GM10847 (cell line): ENCODE measurements around the gene PRDM16.

Experiments used
- POLR2A ChIP-seq: IDR thresholded peaks from 2 replicates; pipeline ENCODE4 v1.6.1; 2011; ENCODE audit not compliant: insufficient read length; ENCODE audit errors: extremely low read depth

The PRDM16 gene

DNA sequence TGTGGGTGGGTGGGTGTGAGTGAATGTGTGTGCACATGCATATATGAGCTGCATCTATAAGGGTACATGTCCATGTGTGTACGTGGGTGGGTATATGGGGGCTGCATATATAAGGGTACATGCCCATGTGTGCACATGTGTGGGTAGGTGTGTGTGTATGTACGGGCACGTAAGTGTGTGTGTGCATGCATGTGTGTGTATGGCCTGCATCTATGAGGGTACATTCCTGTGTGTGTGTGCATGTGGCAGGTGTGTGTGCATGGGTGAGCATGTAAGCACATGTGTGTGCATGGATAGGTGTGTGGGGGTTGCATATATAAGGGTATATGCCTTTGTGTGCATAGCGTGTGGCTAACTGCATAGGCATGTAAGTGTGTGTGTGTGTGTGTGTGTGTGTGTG is 204.4 kb downstream of the PRDM16 start:
- TF ChIP-seq POLR2A: no peak

GRCh38 chr1:3274972-3275371 is 206.0 kb downstream of the PRDM16 start:
- TF ChIP-seq POLR2A: no peak

DNA sequence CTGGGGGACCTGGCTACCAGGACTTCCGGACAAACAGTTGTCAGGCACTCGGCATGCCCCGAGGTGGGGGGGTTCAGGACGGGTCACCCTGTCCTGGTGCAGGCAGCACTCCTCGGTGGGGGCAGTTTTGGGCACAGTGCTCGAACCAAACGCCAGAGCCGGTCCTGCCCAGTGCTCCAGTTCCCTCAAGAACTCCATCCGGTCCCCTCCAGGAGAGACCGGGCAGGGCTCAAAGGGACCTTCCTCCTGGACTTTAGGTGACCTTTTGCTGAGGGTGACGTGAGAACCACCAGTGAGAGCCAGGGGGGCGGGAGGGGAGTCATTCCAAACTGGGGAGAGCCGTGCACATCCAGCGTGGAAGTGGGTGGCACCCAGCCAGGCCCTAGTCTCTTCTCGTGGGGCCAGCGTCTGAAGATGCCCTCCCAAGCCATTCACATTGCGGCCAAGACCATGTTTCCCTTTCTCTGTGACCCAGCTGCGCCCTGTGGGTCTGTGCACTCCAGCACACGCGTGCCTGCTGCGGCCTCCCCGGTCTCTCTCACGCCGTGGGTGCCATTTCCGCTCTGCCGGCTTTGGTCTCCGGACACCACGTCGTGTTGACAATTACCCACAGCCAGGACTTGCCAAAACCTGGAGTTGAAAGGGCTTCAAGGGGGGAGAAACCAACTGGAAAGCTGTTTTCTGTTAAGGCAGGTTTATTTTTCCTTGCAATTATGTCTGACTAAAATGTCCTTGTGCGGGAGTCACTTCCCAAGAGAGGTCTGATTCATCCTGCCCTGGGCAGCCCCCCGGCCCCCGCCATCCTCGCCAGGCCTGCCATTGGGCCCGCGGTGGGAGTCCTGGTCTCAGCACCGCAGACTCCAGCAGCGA is 206.7 kb downstream of the PRDM16 start:
- TF ChIP-seq POLR2A: no peak

GRCh38 chr1:3276341-3276800 is 207.4 kb downstream of the PRDM16 start:
- no peak for TF ChIP-seq POLR2A

- no peak for TF ChIP-seq POLR2A
Measured at GRCh38 chr1:3277011-3277471, 208.0 kb downstream of the PRDM16 start.

DNA sequence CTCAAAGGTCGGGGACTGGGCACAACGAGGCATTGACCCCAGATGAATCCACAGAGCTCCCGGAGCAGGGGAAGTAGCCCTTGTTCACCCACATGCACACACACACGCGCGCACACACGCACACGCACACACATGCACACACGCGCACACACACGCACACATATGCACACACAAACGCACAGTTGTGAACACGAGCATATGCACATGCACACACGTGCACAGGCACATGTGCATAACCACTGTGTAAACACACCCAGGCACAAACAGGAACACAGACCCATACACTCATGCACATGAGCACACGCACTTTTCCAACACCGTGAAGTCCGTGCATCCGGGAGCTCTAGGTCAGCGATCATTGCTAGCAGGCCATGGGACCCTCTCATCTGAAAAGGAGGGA is 208.6 kb downstream of the PRDM16 start:
- TF ChIP-seq POLR2A: no peak

- TF ChIP-seq POLR2A: no peak
Measured at GRCh38 chr1:3278416-3279181, 209.6 kb downstream of the PRDM16 start.

GRCh38 chr1:3279182-3279470 is 210.1 kb downstream of the PRDM16 start:
- no peak for TF ChIP-seq POLR2A

DNA sequence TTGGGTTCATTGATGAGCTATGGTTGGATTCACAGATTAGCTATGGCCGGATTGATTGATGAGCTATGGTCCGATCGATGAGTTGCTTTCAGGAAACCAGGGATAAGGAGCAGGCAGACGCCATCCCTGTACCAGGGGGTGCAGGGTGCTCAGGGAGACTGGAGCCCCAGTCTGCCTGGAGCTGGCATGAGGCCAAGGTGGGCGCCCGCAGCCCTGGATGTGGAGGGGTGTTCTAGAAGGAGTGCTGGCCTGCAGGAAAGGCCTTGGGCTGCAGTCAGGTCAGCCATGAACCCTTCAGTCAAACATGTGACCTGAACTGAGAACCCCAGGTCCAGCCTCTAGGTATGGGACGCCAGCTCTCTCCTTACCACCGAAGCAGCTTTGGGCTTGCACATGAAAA is 212.7 kb downstream of the PRDM16 start:
- no peak for TF ChIP-seq POLR2A

GRCh38 chr1:3282186-3282585 is 213.2 kb downstream of the PRDM16 start:
- TF ChIP-seq POLR2A: no peak

DNA sequence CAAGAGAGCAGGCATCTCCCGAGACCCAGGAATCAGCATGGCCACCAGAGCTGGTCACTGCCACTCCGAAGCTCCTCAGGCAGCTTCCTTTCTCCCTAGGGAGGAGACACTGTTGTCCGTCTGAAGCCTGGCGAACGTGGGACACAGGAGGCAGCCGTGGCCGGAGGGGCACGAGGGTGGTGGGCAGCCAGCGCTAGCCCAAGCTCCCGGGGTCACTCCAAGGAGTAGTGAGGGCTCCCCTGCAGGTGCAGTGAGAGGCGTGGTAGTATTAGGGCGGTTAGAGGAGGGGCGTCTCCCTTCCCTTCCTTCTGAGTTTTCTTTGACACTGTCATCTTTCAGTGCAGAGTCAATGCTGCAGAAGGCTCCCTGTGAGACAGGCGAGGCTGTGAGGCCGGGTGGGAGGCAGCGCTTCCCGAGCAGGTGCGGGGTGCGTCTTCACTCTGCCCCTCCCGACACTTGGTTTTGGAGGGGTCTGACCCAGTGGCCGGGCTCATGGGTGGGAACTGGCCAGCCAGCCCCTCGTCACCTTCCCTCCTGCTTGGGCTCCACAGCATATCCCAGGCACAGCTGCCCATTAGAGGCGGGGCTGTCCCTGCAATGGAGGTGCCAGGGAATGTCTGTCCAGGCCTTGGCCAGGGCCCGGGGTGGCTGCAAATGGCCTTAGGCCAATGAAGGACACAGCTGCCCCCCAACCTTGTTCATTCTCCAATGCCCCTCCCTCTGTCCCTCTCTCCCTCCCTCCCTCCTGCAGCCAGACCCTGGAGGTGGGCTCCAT is 213.8 kb downstream of the PRDM16 start:
- no peak for TF ChIP-seq POLR2A

DNA sequence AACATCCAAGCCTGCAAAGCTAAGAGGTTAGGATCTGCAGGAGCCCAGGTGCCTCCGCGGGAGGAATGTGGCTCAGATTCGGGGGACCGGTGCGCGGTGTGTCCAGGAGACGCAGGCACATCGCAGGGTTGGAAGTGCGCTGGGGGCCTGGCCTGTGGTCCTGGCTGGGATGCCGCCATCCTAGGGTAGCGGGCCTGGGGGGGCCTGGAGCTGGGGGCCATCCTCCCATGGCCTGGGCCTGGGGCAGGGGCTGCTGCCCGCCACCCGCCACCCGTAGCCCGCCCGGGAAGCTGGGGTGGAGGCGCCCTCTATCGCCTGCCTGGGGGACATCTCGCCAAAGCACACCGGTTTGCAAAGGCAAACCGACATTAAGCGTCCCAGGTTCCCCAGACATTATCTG is 214.8 kb downstream of the PRDM16 start:
- TF ChIP-seq POLR2A: no peak

DNA sequence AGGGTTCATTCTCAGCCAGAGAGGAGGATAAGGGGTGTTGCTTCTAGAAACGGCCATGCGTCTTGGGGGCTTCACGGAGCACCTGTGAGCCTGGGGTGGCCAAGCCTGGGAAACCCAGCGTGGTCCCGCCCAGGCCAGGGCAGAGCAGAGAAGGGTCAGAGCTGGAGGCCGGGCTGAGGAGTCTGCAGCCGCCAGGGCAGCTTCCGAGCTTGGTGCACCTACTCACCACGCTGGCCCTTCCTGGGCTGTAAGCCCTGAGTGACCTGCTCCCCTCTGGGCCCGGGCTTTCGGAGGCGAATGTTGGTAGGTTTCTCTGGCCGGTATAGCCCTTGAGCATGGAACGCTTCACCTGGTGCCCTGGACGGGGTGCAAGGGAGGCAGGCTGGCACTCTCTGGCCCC is 215.7 kb downstream of the PRDM16 start:
- no peak for TF ChIP-seq POLR2A

DNA sequence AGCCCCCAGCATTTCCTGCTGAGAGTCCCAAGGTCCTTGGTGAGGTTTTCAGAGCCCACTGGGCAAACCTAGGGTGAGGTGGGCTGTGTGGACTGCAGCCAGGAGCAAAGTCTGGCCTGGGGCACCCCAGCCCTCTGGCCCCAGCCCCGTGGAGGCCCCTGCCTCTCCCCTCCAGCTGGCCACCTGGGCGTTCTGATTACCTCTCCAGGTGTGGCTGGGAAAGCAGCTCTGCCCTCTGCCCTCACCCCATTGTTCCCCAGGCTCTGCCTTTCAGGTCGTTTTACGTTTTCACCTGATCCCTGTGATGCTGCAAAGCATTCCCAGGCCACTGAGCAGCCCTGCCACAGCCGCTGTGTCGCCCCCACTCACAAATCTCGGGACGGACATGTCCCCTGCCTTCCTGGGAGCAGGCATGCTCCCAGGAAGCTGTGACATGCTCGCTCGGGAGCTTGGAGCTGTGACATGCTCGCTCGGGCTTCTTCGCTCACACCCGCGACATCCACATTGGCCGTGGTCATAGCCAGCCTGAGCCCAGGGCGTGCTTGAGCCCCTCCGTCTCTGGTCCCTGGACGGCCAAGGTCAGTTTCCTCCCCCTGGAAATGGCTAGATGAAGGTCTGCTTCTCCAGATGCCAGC is 216.2 kb downstream of the PRDM16 start:
- TF ChIP-seq POLR2A: no peak

- TF ChIP-seq POLR2A: no peak
Measured at GRCh38 chr1:3287656-3288160, 218.7 kb downstream of the PRDM16 start.
